H54 (cell line): ENCODE measurements around the gene DLGAP1.
"Not testable (repeated sequence)": the region's sequence is repeated elsewhere in the genome, so short reads cannot be mapped to it uniquely, and the experiment has no call there.

ENCODE experiments used
- DNase-seq: peaks from one replicate; pipeline ENCODE4 v3.0.0; 2011; ENCODE audit warnings: low spot score, mixed read lengths; ENCODE audit not compliant: insufficient read length
- FAIRE-seq: peaks from 3 replicates; lab custom pipeline; 2011; peaks lifted over from hg19 to GRCh38; lab: Jason Lieb, UNC
- POLR2A ChIP-seq: IDR thresholded peaks from 2 replicates; pipeline ENCODE4 v1.6.1; 2011; ENCODE audit warnings: low read depth, mild to moderate bottlenecking, low read length

DLGAP1 gene

GRCh38 chr18:4060427-4061281, 394.5 kb downstream of the DLGAP1 start:
- no peak for TF ChIP-seq POLR2A
- no peak for DNase-seq
- FAIRE-seq: no peak

DNA sequence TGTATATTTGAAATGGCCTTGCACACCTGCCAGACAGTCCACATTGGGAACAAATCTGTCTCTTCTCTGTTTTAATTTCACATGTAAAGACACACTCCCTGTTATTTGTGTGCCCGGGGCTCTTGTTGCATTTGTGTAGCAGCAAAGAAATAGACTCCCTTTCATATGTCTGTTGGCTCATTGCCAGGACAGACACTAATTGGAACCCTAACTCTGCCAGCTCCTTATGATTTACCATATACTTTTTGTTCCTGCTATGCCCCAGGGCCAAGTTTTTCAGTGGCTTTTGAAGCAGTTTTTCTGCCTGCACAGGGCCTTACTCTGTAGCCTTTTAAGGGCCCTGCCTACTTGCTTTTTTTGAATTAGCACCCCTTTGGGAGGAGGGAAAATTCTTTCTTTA, 396.9 kb downstream of the DLGAP1 start:
- no peak for DNase-seq
- TF ChIP-seq POLR2A: no peak
- no peak for FAIRE-seq

DNA sequence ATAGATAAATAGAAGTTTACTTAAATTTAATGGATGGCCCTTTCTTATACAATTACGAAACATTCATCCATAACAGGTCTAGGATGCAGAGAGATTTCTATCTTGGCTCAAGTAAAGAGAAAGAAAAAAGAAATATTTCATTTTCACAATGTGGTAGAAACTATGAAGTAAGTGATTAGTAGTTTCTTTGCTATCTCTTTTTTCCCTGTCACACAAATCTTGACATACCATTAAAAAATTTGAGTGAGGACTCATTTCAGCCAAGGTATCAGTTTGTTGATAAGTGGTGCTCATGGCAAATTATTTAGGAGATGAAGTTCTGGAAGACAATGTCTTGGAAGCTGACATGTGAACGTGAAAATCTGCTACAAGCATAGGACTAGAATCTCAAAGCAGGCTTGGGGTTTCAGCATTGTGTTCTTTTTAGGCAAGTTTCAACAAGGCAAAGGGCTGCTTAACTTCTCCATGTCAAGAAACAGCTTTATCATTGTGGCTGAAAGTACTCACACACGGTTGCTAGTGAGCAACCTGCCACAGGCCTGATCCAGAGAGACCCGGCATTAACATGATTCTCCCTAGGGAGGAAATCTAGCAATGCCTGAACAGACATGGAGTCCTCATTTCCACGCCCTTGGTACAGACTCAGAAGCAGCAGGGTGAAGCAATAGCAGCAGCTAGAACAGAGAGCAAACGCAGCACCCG, 414.6 kb downstream of the DLGAP1 start:
- FAIRE-seq (no peak), DNase-seq (no peak)
- no peak for TF ChIP-seq POLR2A

GRCh38 chr18:4035521-4035920, 419.6 kb downstream of the DLGAP1 start:
- FAIRE-seq: no peak
- DNase-seq: no peak

DNA sequence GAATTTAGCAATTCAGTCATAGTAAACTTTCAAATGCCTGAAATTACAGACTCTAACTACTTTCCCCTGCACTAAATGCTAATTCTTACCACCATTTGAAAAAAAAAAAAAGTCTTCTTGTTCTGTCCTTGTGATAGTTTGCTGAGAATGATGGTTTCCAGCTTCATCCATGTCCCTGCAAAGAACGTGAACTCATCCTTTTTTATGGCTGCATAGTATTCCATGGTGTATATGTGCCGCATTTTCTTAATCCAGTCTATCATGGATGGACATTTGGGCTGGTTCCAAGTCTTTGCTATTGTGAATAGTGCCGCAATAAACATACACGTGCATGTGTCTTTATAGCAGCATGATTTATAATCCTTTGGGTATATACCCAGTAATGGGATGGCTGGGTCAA, 420.3 kb downstream of the DLGAP1 start:
- not testable (repeated sequence) for DNase-seq, FAIRE-seq

More at GRCh38 chr18:4035521-4035920, 419.6 kb downstream of the DLGAP1 start:
- TF ChIP-seq POLR2A: no peak

- TF ChIP-seq POLR2A: no peak
- DNase-seq (no peak), FAIRE-seq (no peak)
Measured at GRCh38 chr18:4026542-4026941, 428.6 kb downstream of the DLGAP1 start.

DNA sequence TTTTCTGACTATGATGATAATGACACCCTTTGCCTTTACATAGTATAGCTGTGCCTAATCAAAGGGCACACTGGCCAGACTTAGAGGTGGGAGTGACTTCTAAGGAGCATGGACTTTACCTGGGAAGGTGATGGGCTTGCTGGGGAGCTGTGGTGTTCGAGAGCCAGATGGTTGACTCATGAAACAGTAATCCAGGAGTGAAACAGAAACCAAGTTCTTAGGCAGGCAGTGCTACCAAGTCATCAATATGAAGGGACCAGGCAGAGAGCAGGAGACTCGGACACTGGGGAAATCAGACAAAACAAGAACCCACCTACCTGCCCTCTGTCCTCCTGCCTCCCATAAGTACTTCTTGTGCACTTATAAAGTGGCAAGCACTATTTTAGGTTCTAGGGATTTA, 430.4 kb downstream of the DLGAP1 start:
- no peak for TF ChIP-seq POLR2A
- FAIRE-seq (no peak), DNase-seq (no peak)

GRCh38 chr18:4022749-4023148, 432.4 kb downstream of the DLGAP1 start:
- not testable (repeated sequence) for DNase-seq, FAIRE-seq

DNA sequence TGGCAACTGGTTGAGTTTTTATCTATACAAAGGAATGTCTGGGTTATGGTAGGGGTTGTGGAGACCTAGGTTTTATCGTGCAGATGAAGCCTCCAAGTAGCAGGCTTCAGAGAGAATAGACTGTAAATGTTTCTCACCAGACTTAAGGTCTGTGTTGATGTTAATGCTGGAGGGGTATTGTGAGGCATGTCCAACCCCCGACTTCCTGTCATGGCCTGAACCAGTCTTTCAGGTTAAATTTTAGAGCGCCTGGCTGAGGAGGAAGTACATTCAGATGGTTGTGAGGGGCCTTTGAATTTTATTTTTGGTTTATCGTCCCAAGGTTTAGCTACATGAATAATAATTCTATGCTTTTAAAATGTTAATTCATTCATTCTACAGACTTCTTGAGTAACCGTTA, 435.1 kb downstream of the DLGAP1 start:
- FAIRE-seq (no peak), DNase-seq (no peak)
- TF ChIP-seq POLR2A: no peak

DNA sequence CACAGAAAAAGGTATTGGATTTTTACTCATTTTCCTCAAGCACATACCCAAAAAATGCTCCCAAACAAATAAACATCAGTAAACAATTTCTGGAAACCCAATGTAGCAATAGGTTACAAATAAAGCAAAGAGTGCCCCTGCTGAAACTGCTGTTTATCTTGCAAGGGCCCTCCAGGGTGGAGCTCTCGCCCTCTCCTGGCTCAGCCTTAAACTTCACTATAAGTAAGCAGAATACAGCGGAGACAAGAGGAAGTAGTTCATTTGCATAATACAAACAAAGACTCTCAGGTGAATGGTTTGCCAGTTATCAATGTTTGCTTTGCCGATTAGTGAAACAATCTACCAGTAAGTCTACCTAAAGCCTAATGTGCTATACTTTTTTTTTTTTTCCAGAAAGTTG, 437.6 kb downstream of the DLGAP1 start:
- DNase-seq (no peak), FAIRE-seq (no peak)
- no peak for TF ChIP-seq POLR2A

DNA sequence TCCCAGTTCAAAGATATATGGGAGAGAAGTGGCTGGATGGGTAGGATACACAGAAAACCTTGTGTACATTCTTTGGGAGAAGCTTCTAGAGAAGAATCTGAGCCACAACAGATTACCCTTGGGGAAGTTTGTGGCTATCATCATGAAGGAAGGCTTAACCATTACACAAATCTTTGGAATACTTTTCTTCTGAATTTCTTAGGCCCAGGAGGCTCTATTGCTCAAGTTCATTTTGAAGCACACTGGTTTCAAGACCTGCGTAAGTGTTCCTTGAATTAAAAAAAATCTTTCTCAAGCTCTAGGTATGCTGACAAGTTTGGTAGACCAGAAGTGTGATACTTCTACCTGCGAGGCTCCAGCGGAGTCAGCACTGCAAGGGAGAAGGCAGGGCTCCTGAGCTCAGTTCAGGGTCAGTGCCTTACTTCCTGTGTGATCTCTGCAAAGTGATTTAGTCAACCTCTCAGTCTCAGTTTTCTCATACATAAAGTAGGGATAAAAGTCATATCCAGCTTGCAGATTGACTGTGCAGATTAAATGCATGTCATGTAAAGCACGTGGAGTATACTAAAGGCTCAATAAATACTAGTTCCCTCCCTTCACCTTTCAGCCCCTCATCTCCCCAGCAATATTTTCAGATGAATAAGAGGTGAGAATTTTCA, 438.6 kb downstream of the DLGAP1 start:
- TF ChIP-seq POLR2A: no peak
- FAIRE-seq: no peak

GRCh38 chr18:4007846-4008245, 447.3 kb downstream of the DLGAP1 start:
- TF ChIP-seq POLR2A: no peak
- DNase-seq (no peak), FAIRE-seq (no peak)

More for the DNA sequence above, 438.6 kb downstream of the DLGAP1 start:
- no peak for DNase-seq

- TF ChIP-seq POLR2A: no peak
- no peak for DNase-seq
Measured at GRCh38 chr18:4004183-4004829, 450.8 kb downstream of the DLGAP1 start.

More at GRCh38 chr18:4004183-4004829, 450.8 kb downstream of the DLGAP1 start:
- no peak for FAIRE-seq
